ENCODE data around the gene LRRC30.

The LRRC30 gene

DNA sequence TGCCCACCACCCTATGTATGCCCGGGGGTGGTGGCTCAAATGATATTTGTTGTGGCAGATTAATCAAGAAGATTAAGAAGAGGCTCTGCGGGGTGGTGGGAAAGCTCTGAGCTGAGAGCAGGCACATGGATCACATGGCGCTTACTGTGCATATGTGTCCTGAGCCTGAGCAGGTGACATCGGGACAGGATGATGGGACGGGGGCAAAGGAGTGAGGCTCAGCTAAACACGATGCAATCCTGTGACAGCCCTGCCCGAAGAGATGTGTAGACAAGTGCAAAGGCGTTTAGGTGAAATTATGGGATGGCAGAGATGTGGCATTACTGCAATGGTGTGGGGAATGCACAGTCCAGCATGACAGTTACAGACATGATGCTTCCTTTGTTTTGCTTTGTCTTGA, 6.0 kb downstream of the LRRC30 start:
- no peaks in the 10 kb centered on the region for H3K27me3 ChIP-seq (ENCODE audit: insufficient read depth, insufficient read length)
- no peak for TF ChIP-seq ZNF274 (IDR thresholded peaks at IDR 0.05; ENCODE audit: low read depth, low read length)
- TF ChIP-seq YY1 (IDR thresholded peaks at IDR 0.05; ENCODE audit: insufficient read depth, insufficient read length) = no peak

DNA sequence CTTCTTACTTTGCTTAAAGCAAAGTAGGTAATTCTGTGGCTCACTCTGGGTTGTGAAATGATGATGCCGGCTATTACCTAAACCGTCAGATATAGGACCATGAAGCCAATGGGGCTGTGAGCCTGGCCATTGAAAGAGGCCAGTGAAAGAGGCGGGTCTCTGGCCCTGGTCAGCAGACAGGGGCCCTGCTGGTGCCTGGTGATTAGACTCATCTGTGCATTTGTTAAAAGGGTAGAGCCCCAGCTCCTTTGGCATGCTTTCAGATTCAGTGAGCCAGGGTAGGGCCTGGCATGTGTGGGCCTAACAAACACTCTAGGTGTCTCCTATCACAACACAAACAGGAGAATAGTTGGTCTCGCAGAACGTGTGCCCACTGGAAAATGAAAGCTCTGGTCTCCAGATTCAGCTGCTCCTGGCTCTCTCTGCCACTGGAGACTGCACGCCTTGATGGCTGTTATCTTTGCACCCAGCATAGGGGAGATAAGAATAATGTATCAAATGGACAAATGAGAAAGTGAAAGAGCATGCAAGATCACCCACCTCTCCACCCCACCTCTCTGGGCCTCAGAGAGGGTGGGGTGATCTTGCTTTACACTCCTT, 6.9 kb downstream of the LRRC30 start:
- Histone ChIP-seq H3K4me1 (ENCODE audit: insufficient read depth, insufficient read length) (no peaks in the 10 kb centered on the region), H3K9me3 (ENCODE audit: insufficient read depth, low read length) (peaks cover 14% of the 10 kb centered on the region), H3K36me3 (ENCODE audit: insufficient read depth, insufficient read length, low read length) (no peaks in the 10 kb centered on the region), H3K4me3 (ENCODE audit: insufficient read length, low read depth) (no peak overlapping the region), H3K27me3 (ENCODE audit: insufficient read depth, insufficient read length) (no peaks in the 10 kb centered on the region), H3K9ac (ENCODE audit: insufficient read length, low read depth) (no peak overlapping the region)
- TF ChIP-seq ZNF274 (IDR thresholded peaks at IDR 0.05; ENCODE audit: low read depth, low read length) (no peak), SUZ12 (IDR thresholded peaks at IDR 0.05; ENCODE audit: extremely low read depth, insufficient read depth, insufficient read length) (no peak), YY1 (IDR thresholded peaks at IDR 0.05; ENCODE audit: insufficient read depth, insufficient read length) (no peak)
- DNase-seq (ENCODE audit: low read depth, low spot score) = no peak

More for the DNA sequence above, 6.0 kb downstream of the LRRC30 start:
- Histone ChIP-seq H3K36me3 (ENCODE audit: insufficient read depth, insufficient read length, low read length) (no peaks in the 10 kb centered on the region), H3K9me3 (ENCODE audit: insufficient read depth, low read length) (peaks cover 14% of the 10 kb centered on the region), H3K4me1 (ENCODE audit: insufficient read depth, insufficient read length) (no peaks in the 10 kb centered on the region), H3K9ac (ENCODE audit: insufficient read length, low read depth) (no peak overlapping the region), H3K4me3 (ENCODE audit: insufficient read length, low read depth) (no peak overlapping the region)
- DNase-seq (ENCODE audit: low read depth, low spot score) = no peak

DNA sequence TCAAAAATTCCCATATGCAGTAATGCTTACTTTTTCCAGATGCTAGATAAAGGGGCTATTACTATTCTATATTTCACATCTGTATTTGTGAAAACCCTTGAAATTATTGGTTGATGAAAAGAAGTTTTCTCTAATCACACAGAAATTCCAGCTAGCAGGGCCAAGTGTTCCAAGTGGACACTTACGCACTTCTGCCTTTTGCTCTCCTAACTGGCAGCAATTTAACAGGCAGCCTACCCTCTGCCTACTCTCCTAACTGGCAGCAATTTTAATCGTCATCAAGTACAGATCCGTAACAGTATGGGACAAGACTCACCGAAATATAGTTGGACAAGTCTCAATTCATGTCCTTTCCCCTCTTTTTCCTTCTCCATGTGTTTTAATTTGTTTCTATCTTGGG, 12.0 kb downstream of the LRRC30 start:
- Histone ChIP-seq H3K4me1 (ENCODE audit: insufficient read depth, insufficient read length) (peaks cover 3% of the 10 kb centered on the region), H3K9ac (ENCODE audit: insufficient read length, low read depth) (no peak overlapping the region), H3K9me3 (ENCODE audit: insufficient read depth, low read length) (peaks cover 14% of the 10 kb centered on the region), H3K4me3 (ENCODE audit: insufficient read length, low read depth) (no peak overlapping the region), H3K36me3 (ENCODE audit: insufficient read depth, insufficient read length, low read length) (no peaks in the 10 kb centered on the region), H3K27me3 (ENCODE audit: insufficient read depth, insufficient read length) (no peaks in the 10 kb centered on the region)
- TF ChIP-seq YY1 (IDR thresholded peaks at IDR 0.05; ENCODE audit: insufficient read depth, insufficient read length) (no peak), ZNF274 (IDR thresholded peaks at IDR 0.05; ENCODE audit: low read depth, low read length) (no peak)
- no peak for DNase-seq (ENCODE audit: low read depth, low spot score)

DNA sequence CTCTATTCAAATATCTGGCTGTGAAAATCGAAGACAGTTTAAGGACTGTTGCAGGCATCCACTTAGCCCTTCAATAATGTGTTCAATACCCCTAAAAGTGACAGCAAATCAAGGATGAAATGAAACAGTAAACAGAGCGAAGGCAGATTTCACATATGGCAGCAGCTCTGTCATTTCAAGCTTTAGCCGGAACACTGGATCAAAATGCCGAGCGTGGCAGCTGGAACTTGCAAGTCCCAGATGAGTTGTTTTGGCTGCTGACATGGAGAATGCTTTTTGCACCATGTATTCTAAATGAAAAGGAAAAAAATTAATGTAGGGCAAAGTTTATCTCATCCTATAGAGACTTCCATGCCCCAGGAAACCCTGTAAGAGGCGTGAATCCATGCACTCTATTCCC, 18.0 kb downstream of the LRRC30 start:
- Histone ChIP-seq H3K9me3 (ENCODE audit: insufficient read depth, low read length) (no peaks in the 10 kb centered on the region), H3K27me3 (ENCODE audit: insufficient read depth, insufficient read length) (no peaks in the 10 kb centered on the region), H3K4me1 (ENCODE audit: insufficient read depth, insufficient read length) (peaks cover 3% of the 10 kb centered on the region), H3K9ac (ENCODE audit: insufficient read length, low read depth) (no peak overlapping the region), H3K4me3 (ENCODE audit: insufficient read length, low read depth) (no peak overlapping the region), H3K36me3 (ENCODE audit: insufficient read depth, insufficient read length, low read length) (no peaks in the 10 kb centered on the region)
- DNase-seq (ENCODE audit: low read depth, low spot score) = no peak
- TF ChIP-seq YY1 (IDR thresholded peaks at IDR 0.05; ENCODE audit: insufficient read depth, insufficient read length) = no peak
- no peak for TF ChIP-seq ZNF274 (IDR thresholded peaks at IDR 0.05; ENCODE audit: low read depth, low read length)
- no peak for TF ChIP-seq SUZ12 (IDR thresholded peaks at IDR 0.05; ENCODE audit: extremely low read depth, insufficient read depth, insufficient read length)

GRCh38 chr18:7254163-7254562, 23.3 kb downstream of the LRRC30 start:
- Histone ChIP-seq H3K36me3 (ENCODE audit: insufficient read depth, insufficient read length, low read length) (no peaks in the 10 kb centered on the region), H3K4me1 (ENCODE audit: insufficient read depth, insufficient read length) (no peaks in the 10 kb centered on the region), H3K4me3 (ENCODE audit: insufficient read length, low read depth) (no peak overlapping the region), H3K9ac (ENCODE audit: insufficient read length, low read depth) (no peak overlapping the region), H3K9me3 (ENCODE audit: insufficient read depth, low read length) (no peaks in the 10 kb centered on the region), H3K27me3 (ENCODE audit: insufficient read depth, insufficient read length) (no peaks in the 10 kb centered on the region)
- DNase-seq (ENCODE audit: low read depth, low spot score) = no peak
- TF ChIP-seq YY1 (IDR thresholded peaks at IDR 0.05; ENCODE audit: insufficient read depth, insufficient read length) (no peak), ZNF274 (IDR thresholded peaks at IDR 0.05; ENCODE audit: low read depth, low read length) (no peak), SUZ12 (IDR thresholded peaks at IDR 0.05; ENCODE audit: extremely low read depth, insufficient read depth, insufficient read length) (no peak)

- no peak overlapping the region for H3K4me3 ChIP-seq (ENCODE audit: insufficient read length, low read depth)
- TF ChIP-seq SUZ12 (IDR thresholded peaks at IDR 0.05; ENCODE audit: extremely low read depth, insufficient read depth, insufficient read length) (no peak), YY1 (IDR thresholded peaks at IDR 0.05; ENCODE audit: insufficient read depth, insufficient read length) (no peak), ZNF274 (IDR thresholded peaks at IDR 0.05; ENCODE audit: low read depth, low read length) (no peak)
- H3K36me3 ChIP-seq (ENCODE audit: insufficient read depth, insufficient read length, low read length) = no peaks in the 10 kb centered on the region
- no peaks in the 10 kb centered on the region for H3K9me3 ChIP-seq (ENCODE audit: insufficient read depth, low read length)
- no peak for DNase-seq (ENCODE audit: low read depth, low spot score)
- H3K4me1 ChIP-seq (ENCODE audit: insufficient read depth, insufficient read length) = no peaks in the 10 kb centered on the region
- H3K27me3 ChIP-seq (ENCODE audit: insufficient read depth, insufficient read length) = no peaks in the 10 kb centered on the region
- no peak overlapping the region for H3K9ac ChIP-seq (ENCODE audit: insufficient read length, low read depth)
Observed at GRCh38 chr18:7255054-7255453, 24.2 kb downstream of the LRRC30 start.

DNA sequence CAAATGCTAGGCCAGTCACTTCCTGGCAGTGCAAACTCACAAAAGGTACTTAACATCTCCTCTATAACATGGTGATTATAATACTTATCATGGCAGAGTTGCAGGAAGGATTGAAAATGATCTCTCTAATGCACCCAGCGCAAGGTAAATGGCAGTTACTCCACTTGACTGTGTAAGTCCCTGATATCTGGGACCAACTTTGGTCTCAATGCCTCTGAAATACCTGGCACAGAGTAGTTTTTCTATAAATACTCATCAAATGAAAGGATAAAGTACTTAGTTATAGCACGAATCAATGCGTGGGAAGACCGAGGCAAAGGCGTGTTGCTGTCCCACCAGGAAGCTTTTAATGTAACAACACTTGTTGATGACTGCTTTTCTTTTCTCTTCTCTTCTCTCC, 24.8 kb downstream of the LRRC30 start:
- H3K36me3 ChIP-seq (ENCODE audit: insufficient read depth, insufficient read length, low read length) = no peaks in the 10 kb centered on the region
- no peaks in the 10 kb centered on the region for H3K27me3 ChIP-seq (ENCODE audit: insufficient read depth, insufficient read length)
- TF ChIP-seq YY1 (IDR thresholded peaks at IDR 0.05; ENCODE audit: insufficient read depth, insufficient read length) = no peak
- TF ChIP-seq ZNF274 (IDR thresholded peaks at IDR 0.05; ENCODE audit: low read depth, low read length) = no peak
- TF ChIP-seq SUZ12 (IDR thresholded peaks at IDR 0.05; ENCODE audit: extremely low read depth, insufficient read depth, insufficient read length) = no peak
- H3K9me3 ChIP-seq (ENCODE audit: insufficient read depth, low read length) = no peaks in the 10 kb centered on the region
- no peaks in the 10 kb centered on the region for H3K4me1 ChIP-seq (ENCODE audit: insufficient read depth, insufficient read length)
- H3K9ac ChIP-seq (ENCODE audit: insufficient read length, low read depth) = no peak overlapping the region
- DNase-seq (ENCODE audit: low read depth, low spot score) = no peak
- no peak overlapping the region for H3K4me3 ChIP-seq (ENCODE audit: insufficient read length, low read depth)

All from NT2/D1 (cell line).